SH-SY5Y (cell line): ENCODE measurements around the gene VTI1A.

Experiments
- GATA2 ChIP-seq: IDR thresholded peaks from 2 replicates; pipeline ENCODE4 v1.6.1; 2011; ENCODE audit warnings: mild to moderate bottlenecking, low read depth, low read length
- GATA3 ChIP-seq: IDR thresholded peaks from 2 replicates; pipeline ENCODE4 v1.6.1; 2011; ENCODE audit warnings: low read depth, mild to moderate bottlenecking, low read length, moderate library complexity

The VTI1A gene

GRCh38 chr10:112815269-112816032 is 368.4 kb downstream of the VTI1A start:
- no peak for TF ChIP-seq GATA2
- TF ChIP-seq GATA3, result no peak

GRCh38 chr10:112816033-112816430 is 369.0 kb downstream of the VTI1A start:
- no peak for TF ChIP-seq GATA3
- TF ChIP-seq GATA2, result no peak

GRCh38 chr10:112816891-112817290 is 369.9 kb downstream of the VTI1A start:
- TF ChIP-seq GATA2, result no peak
- no peak for TF ChIP-seq GATA3

- TF ChIP-seq GATA3 (no peak), GATA2 (no peak)
Measured at GRCh38 chr10:112817981-112818777, 371.2 kb downstream of the VTI1A start.

- TF ChIP-seq GATA3, result no peak
Measured at GRCh38 chr10:112819231-112819630, 372.2 kb downstream of the VTI1A start.

GRCh38 chr10:112820320-112820719 is 373.3 kb downstream of the VTI1A start:
- TF ChIP-seq GATA3, result no peak
- no peak for TF ChIP-seq GATA2

GRCh38 chr10:112821038-112821437 is 374.0 kb downstream of the VTI1A start:
- TF ChIP-seq GATA2, result no peak
- no peak for TF ChIP-seq GATA3

GRCh38 chr10:112821663-112822062 is 374.6 kb downstream of the VTI1A start:
- TF ChIP-seq GATA2, result no peak

GRCh38 chr10:112823007-112823406 is 376.0 kb downstream of the VTI1A start:
- no peak for TF ChIP-seq GATA2
- TF ChIP-seq GATA3, result no peak

GRCh38 chr10:112823604-112824003 is 376.6 kb downstream of the VTI1A start:
- TF ChIP-seq GATA2 (no peak), GATA3 (no peak)

- TF ChIP-seq GATA3 (no peak), GATA2 (peak; percentile 57)
Measured at GRCh38 chr10:112826018-112826697, 379.1 kb downstream of the VTI1A start.

GRCh38 chr10:112827086-112827485 is 380.1 kb downstream of the VTI1A start:
- no peak for TF ChIP-seq GATA2
- TF ChIP-seq GATA3, result no peak

- no peak for TF ChIP-seq GATA3
- TF ChIP-seq GATA2, result no peak
Measured at GRCh38 chr10:112827951-112828350, 380.9 kb downstream of the VTI1A start.

GRCh38 chr10:112831859-112832258 is 384.8 kb downstream of the VTI1A start:
- TF ChIP-seq GATA3 (no peak), GATA2 (no peak)

- TF ChIP-seq GATA3 (no peak), GATA2 (no peak)
Measured at GRCh38 chr10:112832361-112832878, 385.4 kb downstream of the VTI1A start.
